ENCODE data around the gene ZNF618.

Gene ZNF618

DNA sequence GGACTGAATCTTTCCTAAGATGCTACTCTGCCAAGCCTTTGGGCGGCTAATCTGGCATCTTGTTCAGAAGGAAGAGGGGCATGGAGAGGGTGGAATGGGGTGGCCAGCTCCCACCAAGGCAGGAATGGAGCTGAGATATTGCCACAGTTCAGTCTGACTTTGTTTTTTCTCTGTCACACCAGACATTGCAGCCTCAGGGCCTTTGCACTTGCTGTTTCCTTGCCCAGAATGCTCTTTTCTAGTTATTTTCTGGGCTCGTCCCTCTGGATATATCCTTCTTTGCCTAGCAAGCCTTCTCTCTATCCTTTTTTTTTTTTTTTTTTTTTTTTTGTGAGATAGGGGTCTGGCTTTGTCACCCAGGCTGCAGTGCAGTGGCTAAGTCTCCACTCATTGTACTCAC lies 40.8 kb downstream of the ZNF618 start:
- no peak overlapping the region for H3K4me3 ChIP-seq (ENCODE audit: low read depth, low read length)
- TF ChIP-seq, protein P1, sequence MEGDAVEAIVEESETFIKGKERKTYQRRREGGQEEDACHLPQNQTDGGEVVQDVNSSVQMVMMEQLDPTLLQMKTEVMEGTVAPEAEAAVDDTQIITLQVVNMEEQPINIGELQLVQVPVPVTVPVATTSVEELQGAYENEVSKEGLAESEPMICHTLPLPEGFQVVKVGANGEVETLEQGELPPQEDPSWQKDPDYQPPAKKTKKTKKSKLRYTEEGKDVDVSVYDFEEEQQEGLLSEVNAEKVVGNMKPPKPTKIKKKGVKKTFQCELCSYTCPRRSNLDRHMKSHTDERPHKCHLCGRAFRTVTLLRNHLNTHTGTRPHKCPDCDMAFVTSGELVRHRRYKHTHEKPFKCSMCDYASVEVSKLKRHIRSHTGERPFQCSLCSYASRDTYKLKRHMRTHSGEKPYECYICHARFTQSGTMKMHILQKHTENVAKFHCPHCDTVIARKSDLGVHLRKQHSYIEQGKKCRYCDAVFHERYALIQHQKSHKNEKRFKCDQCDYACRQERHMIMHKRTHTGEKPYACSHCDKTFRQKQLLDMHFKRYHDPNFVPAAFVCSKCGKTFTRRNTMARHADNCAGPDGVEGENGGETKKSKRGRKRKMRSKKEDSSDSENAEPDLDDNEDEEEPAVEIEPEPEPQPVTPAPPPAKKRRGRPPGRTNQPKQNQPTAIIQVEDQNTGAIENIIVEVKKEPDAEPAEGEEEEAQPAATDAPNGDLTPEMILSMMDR (conservative IDR thresholded peaks at IDR 0.05; ENCODE audit: low read depth, low read length): no peak
- DNase-seq (ENCODE audit: low read depth): no peak

DNA sequence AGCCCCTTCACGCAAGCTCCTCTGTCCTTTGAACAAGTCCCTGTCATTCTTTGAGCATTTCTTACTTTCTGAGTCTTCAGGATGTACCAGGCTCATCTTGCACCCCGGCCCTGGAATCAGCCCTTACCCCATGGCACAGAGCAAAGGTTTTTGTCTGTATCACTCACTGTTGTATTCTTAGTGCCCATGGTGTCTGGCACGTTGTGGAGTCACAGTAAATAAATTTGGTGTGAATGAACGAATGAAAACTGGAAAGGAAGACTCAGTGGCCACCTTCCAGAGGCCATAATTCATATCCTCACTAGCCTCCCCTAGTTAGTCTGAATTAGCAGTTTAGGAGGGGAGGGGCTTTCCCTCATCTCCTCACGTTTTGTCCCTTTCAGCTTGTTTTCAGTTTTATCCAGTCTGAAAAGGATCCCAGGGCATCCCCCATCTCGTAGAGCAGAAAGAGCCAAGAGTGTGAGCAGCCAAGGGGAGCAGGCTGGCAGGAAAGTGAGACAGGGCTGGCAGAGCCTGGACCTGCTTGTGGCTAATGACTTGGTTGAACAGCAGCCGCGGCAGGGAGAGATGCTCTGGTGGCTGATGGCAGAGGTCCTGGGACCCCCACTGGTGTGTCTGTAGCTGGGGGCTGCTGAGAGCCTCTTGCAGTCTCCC lies 42.7 kb downstream of the ZNF618 start:
- TF ChIP-seq, protein P1 (conservative IDR thresholded peaks at IDR 0.05; ENCODE audit: low read depth, low read length): no peak
- DNase-seq (ENCODE audit: low read depth): no peak
- no peak overlapping the region for H3K4me3 ChIP-seq (ENCODE audit: low read depth, low read length)

DNA sequence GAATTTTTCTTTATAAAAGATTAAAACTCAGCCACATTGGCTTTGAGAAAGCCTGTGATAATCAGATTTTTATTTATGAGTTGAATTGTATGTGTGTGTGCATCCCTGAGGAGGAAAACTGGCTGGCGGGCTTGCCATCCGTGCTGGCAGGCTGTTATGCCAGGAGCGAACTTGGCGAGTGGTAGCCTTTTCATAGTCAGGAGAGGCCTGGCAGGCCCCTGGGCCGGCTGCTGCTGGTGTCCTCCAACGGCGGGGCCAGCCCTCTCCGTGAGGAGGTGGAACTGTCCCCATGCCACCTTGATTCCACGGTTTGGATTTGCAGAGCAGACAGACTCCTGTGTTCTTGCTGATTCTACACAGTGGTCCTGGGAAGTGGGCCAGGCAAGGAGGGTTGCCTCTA lies 43.3 kb downstream of the ZNF618 start:
- DNase-seq (ENCODE audit: low read depth): no peak
- H3K4me3 ChIP-seq (ENCODE audit: low read depth, low read length): no peak overlapping the region
- TF ChIP-seq, protein P1 (conservative IDR thresholded peaks at IDR 0.05; ENCODE audit: low read depth, low read length): no peak

DNA sequence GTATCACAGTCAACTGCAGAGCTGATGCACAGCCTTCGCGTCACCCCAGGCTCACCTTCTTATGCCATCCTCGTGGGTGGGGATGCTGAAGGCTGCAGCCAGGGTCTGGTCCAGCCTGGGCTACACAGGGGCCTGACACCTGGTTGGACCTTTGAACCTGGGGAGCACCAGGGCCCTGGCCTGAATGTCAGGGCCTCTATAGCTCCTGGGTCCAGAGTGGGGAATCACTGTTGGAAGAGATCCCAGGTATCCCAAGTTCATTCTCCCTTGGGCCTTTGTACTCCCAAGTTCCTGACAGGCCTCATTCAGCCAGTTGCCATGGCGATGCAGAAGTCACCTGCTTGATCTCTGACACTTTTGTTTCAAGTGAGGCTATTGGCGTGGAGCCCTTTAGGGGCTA lies 43.8 kb downstream of the ZNF618 start:
- DNase-seq (ENCODE audit: low read depth): no peak
- TF ChIP-seq, protein P1 (conservative IDR thresholded peaks at IDR 0.05; ENCODE audit: low read depth, low read length): no peak
- H3K4me3 ChIP-seq (ENCODE audit: low read depth, low read length): no peak overlapping the region

DNA sequence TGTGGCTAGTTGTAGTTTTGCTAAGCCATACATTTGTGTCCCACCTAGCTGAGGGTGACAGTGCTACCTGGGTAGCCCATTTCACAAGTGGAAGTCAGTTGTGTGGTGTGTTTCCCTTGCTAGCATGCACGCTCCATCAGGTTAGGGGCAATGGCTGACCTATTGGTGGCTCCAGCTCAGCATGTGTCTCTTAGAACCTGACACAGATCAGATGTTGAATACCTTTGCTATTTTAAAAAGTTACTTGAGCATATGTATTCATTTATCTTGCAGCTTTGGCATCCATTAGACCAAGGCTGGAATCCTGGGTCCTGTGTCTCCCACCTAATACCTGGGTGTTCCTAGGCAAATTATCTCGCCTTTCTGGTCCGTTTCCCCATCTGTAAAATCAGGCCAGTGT lies 44.8 kb downstream of the ZNF618 start:
- DNase-seq (ENCODE audit: low read depth): no peak
- H3K4me3 ChIP-seq (ENCODE audit: low read depth, low read length): no peak overlapping the region
- TF ChIP-seq, protein P1 (conservative IDR thresholded peaks at IDR 0.05; ENCODE audit: low read depth, low read length): no peak

DNA sequence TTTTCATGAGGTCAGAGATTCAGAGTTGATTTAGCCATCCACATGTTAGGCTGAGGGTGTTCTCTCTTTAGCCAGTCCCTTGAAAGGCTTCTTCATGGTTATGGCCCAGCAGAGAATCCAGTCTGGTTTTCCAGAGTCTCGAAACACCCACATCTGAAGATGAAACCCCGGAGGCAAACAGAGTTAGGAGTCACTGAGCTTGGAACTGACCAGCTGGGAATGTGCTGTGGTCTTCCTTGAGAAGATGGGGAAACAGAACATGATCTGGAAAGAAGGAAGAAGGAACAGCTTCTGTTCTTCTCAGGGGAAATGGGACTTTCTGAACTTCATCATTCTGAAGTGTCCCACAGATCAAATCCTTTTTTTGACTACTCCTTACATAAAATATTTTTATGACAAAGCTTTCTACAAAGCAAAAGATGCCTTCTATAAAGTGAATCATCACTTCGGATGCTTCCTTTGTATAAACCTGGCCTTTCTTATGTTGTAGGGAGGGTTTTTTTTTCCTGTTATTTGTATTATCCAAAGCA lies 45.4 kb downstream of the ZNF618 start:
- H3K4me3 ChIP-seq (ENCODE audit: low read depth, low read length): no peak overlapping the region
- TF ChIP-seq, protein P1 (conservative IDR thresholded peaks at IDR 0.05; ENCODE audit: low read depth, low read length): no peak
- DNase-seq (ENCODE audit: low read depth): no peak

DNA sequence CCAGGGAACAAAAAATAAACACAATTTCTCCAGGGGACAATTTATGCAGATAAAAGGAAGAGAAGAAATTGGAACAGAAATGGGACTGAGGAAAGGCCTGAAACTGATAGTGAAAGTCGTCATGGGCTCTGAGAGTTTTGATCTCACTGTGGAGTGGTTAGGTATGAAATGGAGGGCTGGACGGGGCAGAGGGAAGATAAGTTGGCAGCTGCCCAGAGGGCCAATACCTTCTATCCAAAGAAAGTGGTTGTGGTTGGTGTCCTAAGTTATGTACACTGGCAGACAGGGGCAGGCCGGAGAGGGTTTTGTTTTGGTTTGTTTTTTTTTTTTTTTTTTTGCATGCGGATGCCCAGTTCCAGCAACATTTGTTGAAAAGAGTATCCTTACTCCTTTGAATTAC lies 46.1 kb downstream of the ZNF618 start:
- TF ChIP-seq, protein P1 (conservative IDR thresholded peaks at IDR 0.05; ENCODE audit: low read depth, low read length): no peak
- peak; percentile 35 for DNase-seq (ENCODE audit: low read depth)
- no peak overlapping the region for H3K4me3 ChIP-seq (ENCODE audit: low read depth, low read length)

Data from choroid plexus epithelial cell (primary cell).